A549 (cell line): ENCODE data around the gene RGS4.

Experiments
- CBX8 ChIP-seq: fragments of 200-600 bp; sonication (generic); IDR thresholded peaks from 2 replicates; pipeline ENCODE4 v1.6.1; 2016
- CTCF ChIP-seq: fragments of >200 bp; sonication (Bioruptor Twin); formaldehyde crosslinking; IDR thresholded peaks from 3 replicates; pipeline ENCODE4 v1.5.1; 2016
- FOXS1 ChIP-seq: fragments of 250-450 bp; sonication (Bioruptor Pico); IDR thresholded peaks from 2 replicates; pipeline ENCODE4 v1.5.0; 2020; ENCODE audit warnings: mild to moderate bottlenecking, moderate library complexity
- RNF2 ChIP-seq: fragments of 200-600 bp; sonication (generic); IDR thresholded peaks from 2 replicates; pipeline ENCODE4 v1.6.1; 2016; ENCODE audit warnings: low read depth, mild to moderate bottlenecking, antibody characterized with exemption, moderate library complexity, borderline replicate concordance

GRCh38 chr1:163055005-163055404, 14.2 kb upstream of the RGS4 start:
- no peak for TF ChIP-seq CTCF
- TF ChIP-seq FOXS1 (CRISPR knock-in tag), result no peak
- TF ChIP-seq CBX8, result no peak
- TF ChIP-seq RNF2, result no peak
